ENCODE measurements around the gene ITGB5.
"Not testable (repeated sequence)": the region's sequence is repeated elsewhere in the genome, so short reads cannot be mapped to it uniquely, and the experiment has no call there.

Gene ITGB5

GRCh38 chr3:124761935-124762660 lies 125.1 kb downstream of the ITGB5 start:
- TF ChIP-seq CTCF (IDR thresholded peaks at IDR 0.05; ENCODE audit: insufficient read depth, low read depth, low read length, missing control alignments), result no peak
- DNase-seq (ENCODE audit: low read depth), result no peak
- H3K4me3 ChIP-seq (ENCODE audit: low read length), result no peak overlapping the region

DNA sequence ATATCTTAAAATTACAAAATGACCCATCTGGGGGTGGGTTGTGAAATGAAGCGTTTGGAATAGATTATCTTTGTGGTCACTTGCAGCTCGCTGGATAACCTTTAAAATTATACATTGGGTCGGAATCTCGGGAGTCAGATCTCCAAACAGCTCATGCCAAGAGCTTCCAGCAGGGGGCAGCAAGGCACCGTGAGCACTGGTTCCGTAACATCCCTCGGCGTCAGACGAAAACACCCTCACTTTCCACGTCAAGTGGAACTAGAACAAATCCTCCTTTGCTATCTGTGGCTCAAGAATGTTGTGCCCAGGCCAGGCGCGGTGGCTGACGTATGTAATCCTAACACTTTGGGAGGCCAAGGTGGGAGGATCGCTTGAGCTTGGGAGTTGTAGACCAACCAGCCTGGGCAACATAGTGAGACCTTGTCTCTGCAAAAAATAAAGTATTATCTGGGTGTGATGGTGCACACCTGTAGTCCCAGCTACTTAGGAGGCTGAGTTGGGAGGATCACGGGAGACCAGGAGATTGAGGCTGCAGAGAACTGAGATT lies 125.8 kb downstream of the ITGB5 start:
- no peak overlapping the region for H3K4me3 ChIP-seq (ENCODE audit: low read length)
- DNase-seq (ENCODE audit: low read depth), result peak; percentile 70
- peak; percentile 98 for TF ChIP-seq CTCF (IDR thresholded peaks at IDR 0.05; ENCODE audit: insufficient read depth, low read depth, low read length, missing control alignments)

- H3K4me3 ChIP-seq (ENCODE audit: low read length), result no peak overlapping the region
- peak; percentile 38 for DNase-seq (ENCODE audit: low read depth)
- TF ChIP-seq CTCF (IDR thresholded peaks at IDR 0.05; ENCODE audit: insufficient read depth, low read depth, low read length, missing control alignments), result no peak
Observed at GRCh38 chr3:124760601-124761000, 126.6 kb downstream of the ITGB5 start.

- H3K4me3 ChIP-seq (ENCODE audit: low read length), result no peak overlapping the region
- no peak for TF ChIP-seq CTCF (IDR thresholded peaks at IDR 0.05; ENCODE audit: insufficient read depth, low read depth, low read length, missing control alignments)
- DNase-seq (ENCODE audit: low read depth), result no peak
Observed at GRCh38 chr3:124759666-124760401, 127.3 kb downstream of the ITGB5 start.

DNA sequence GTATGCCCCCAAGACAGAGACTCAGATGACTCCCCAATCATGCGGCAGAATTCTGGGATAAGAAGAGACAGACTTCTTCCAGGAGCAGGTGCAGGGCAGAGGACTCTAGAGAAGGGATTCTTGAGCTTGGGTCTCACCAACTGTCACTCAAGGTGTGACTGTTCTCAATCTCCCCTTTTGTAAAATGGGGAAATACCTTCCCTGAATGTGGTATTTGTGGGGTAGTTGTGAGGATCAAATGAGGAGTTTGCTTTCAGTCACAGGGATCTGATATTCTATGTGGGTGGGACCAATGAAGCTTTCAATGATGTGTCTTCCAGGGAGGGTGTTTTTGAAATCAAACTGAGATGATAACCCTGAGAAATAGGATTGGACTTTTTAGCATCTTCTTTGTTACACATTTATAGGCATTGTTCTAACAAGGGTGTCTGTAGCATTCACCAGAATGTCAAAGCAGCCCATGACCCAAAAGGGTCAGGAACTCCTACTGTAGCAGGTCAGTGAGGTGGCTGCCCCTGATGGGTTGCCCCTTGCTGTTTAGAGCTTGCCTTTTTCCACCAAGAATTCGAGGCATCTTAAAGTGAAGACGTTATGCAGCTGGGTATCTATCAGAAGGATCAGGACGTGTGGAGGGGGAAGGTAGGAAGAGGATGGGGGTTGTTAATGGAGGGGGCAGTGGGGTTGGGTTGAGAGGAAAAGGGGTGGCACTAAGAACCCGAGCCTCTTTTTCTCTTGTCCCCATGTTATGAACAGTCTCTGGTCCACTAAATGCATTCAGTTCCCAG lies 128.1 kb downstream of the ITGB5 start:
- no peak overlapping the region for H3K4me3 ChIP-seq (ENCODE audit: low read length)
- no peak for DNase-seq (ENCODE audit: low read depth)
- TF ChIP-seq CTCF (IDR thresholded peaks at IDR 0.05; ENCODE audit: insufficient read depth, low read depth, low read length, missing control alignments), result no peak

GRCh38 chr3:124757926-124758325 lies 129.2 kb downstream of the ITGB5 start:
- not testable (repeated sequence) for H3K4me3 ChIP-seq (ENCODE audit: low read length); DNase-seq (ENCODE audit: low read depth)

GRCh38 chr3:124752051-124752450 lies 135.1 kb downstream of the ITGB5 start:
- no peak overlapping the region for H3K4me3 ChIP-seq (ENCODE audit: low read length)
- TF ChIP-seq CTCF (IDR thresholded peaks at IDR 0.05; ENCODE audit: insufficient read depth, low read depth, low read length, missing control alignments), result no peak
- DNase-seq (ENCODE audit: low read depth), result no peak

Measured in epithelial cell of esophagus (primary cell).